NAMALWA (cell line): ENCODE data around the gene ZMIZ1.

Experiments used
- DNase-seq: peaks from one replicate; pipeline ENCODE4 v3.0.0-alpha.2; 2015; ENCODE audit warnings: low spot score

Gene ZMIZ1

GRCh38 chr10:79206300-79207095 is 137.7 kb downstream of the ZMIZ1 start:
- DNase-seq = no peak

- no peak for DNase-seq
Observed at GRCh38 chr10:79207096-79207357, 138.3 kb downstream of the ZMIZ1 start.

- no peak for DNase-seq
Observed at GRCh38 chr10:79207726-79208125, 139.0 kb downstream of the ZMIZ1 start.

- DNase-seq = no peak
Observed at GRCh38 chr10:79208251-79208983, 139.7 kb downstream of the ZMIZ1 start.

- DNase-seq = no peak
Observed at GRCh38 chr10:79209340-79209739, 140.6 kb downstream of the ZMIZ1 start.

- no peak for DNase-seq
Observed at GRCh38 chr10:79209831-79210230, 141.1 kb downstream of the ZMIZ1 start.

- DNase-seq = no peak
Observed at GRCh38 chr10:79210672-79211071, 141.9 kb downstream of the ZMIZ1 start.

GRCh38 chr10:79211616-79212015 is 142.8 kb downstream of the ZMIZ1 start:
- no peak for DNase-seq

GRCh38 chr10:79215531-79215930 is 146.8 kb downstream of the ZMIZ1 start:
- no peak for DNase-seq

GRCh38 chr10:79219322-79219957 is 150.7 kb downstream of the ZMIZ1 start:
- DNase-seq = no peak

- DNase-seq = no peak
Observed at GRCh38 chr10:79220307-79220706, 151.5 kb downstream of the ZMIZ1 start.

- DNase-seq = no peak
Observed at GRCh38 chr10:79221110-79222051, 152.6 kb downstream of the ZMIZ1 start.

GRCh38 chr10:79222186-79222585 is 153.4 kb downstream of the ZMIZ1 start:
- DNase-seq = no peak

- no peak for DNase-seq
Observed at GRCh38 chr10:79223091-79224048, 154.6 kb downstream of the ZMIZ1 start.

GRCh38 chr10:79224263-79224949 is 155.6 kb downstream of the ZMIZ1 start:
- no peak for DNase-seq

- no peak for DNase-seq
Observed at GRCh38 chr10:79224992-79225391, 156.2 kb downstream of the ZMIZ1 start.

- no peak for DNase-seq
Observed at GRCh38 chr10:79226391-79227245, 157.9 kb downstream of the ZMIZ1 start.

GRCh38 chr10:79229071-79229541 is 160.3 kb downstream of the ZMIZ1 start:
- DNase-seq = peak; percentile 19

- no peak for DNase-seq
Observed at GRCh38 chr10:79229830-79230327, 161.1 kb downstream of the ZMIZ1 start.
